Lower lobe of right lung (tissue), 2 donors: ENCODE results near the gene ZNF559. TPM values are rescaled to one million over a fixed set of nuclear protein-coding genes. Genes with fewer than 3 reads are reported as not detected.
A peak's percentile ranks its signal among the peaks of the same experiment; 100 is the strongest.
"Not testable (repeated sequence)": the region's sequence is repeated elsewhere in the genome, so short reads cannot be mapped to it uniquely, and the experiment has no call there.

Experiments used
- ATAC-seq, 2 donors: fragments of 200-7000 bp; cut with Tn5 transposase; one replicate each; pipeline ENCODE4 v1.9.1; 2020 to 2022; ENCODE audit warnings: mild to moderate bottlenecking in 2 of 2, moderate library complexity in 2 of 2
- DNase-seq: peaks from one replicate; pipeline ENCODE4 v3.0.0-alpha.2; 2020
- H3K27ac ChIP-seq: fragments of 200-600 bp; one replicate; pipeline ENCODE4 v1.8.0; 2022
- H3K27me3 ChIP-seq: fragments of 200-600 bp; one replicate; pipeline ENCODE4 v1.8.0; 2022; ENCODE audit warnings: low read depth
- H3K36me3 ChIP-seq: fragments of 200-600 bp; one replicate; pipeline ENCODE4 v1.8.0; 2022; ENCODE audit warnings: mild to moderate bottlenecking
- H3K4me1 ChIP-seq: fragments of 200-600 bp; one replicate; pipeline ENCODE4 v1.8.0; 2022
- H3K4me3 ChIP-seq: fragments of 200-600 bp; one replicate; pipeline ENCODE4 v1.8.0; 2022; ENCODE audit warnings: mild to moderate bottlenecking
- H3K9me3 ChIP-seq: fragments of 200-600 bp; one replicate; pipeline ENCODE4 v1.8.0; 2022
- CTCF ChIP-seq: fragments of 200-600 bp; IDR thresholded peaks from one replicate; pipeline ENCODE4 v1.8.0; 2022; ENCODE audit warnings: antibody characterized with exemption, mild to moderate bottlenecking
- intact Hi-C: fragments of 100-400 bp; cut with DNase I; formaldehyde crosslinking; loops from one replicate; pipeline ENCODE4 v1.11.0; 2022
- long read RNA-seq: library from polyadenylated mRNA; unstranded; transcript quantifications from one replicate; pipeline ENCODE4 v2.0.0, GENCODE V29; 2021
- total RNA-seq: library from RNA; stranded (reverse); fragmentation: NEBNext Ultra II Directional; extraction: Animal tissue kit (Norgen Biotek cat#: 25700); gene quantifications from one replicate; pipeline ENCODE4 v1.2.1, GENCODE V29; 2021
- donor health status: DM: no; HTN: yes; CAD: no; lungs with severe emphysema.

ZNF559 gene
- 20.2 TPM for total RNA-seq
- long read RNA-seq, partial matches to known transcripts, result 4 of 16 reads
- long read RNA-seq, other reads (novel, unspliced or antisense), result 7 of 16 reads

GRCh38 chr19:9323919-9324583 is at the start of gene ZNF559:
TSS of gene ZNF559 (plus strand) at chr19:9324179. CDS start at chr19:9338550, 14,371 bp downstream.
- H3K36me3 ChIP-seq, result no peaks in the 10 kb centered on the region
- peak within 1 kb of the TSS; percentile 87 for H3K4me3 ChIP-seq
- no peaks in the 10 kb centered on the region for H3K27me3 ChIP-seq
- H3K9me3 ChIP-seq, result peaks cover 44% of the 10 kb centered on the region
- ATAC-seq, result peak; percentile 99
- DNase-seq, result peak; percentile 94
- TF ChIP-seq CTCF, result peak; percentile 30
- H3K27ac ChIP-seq, result peak within 1 kb of the TSS; percentile 87
- peaks cover 11% of the 10 kb centered on the region for H3K4me1 ChIP-seq
- intact Hi-C loops, result no loop called here

- H3K4me1 ChIP-seq, DNase-seq, intact Hi-C loops, H3K27me3 ChIP-seq, H3K36me3 ChIP-seq, H3K27ac ChIP-seq, ATAC-seq, H3K4me3 ChIP-seq: not testable (repeated sequence)
- peaks cover 39% of the 10 kb centered on the region for H3K9me3 ChIP-seq
These were observed 40.5 kb upstream of the ZNF559 start for GRCh38 chr19:9283485-9283884.

- no peak for TF ChIP-seq CTCF
- intact Hi-C loops, result no loop called here
- no peaks in the 10 kb centered on the region for H3K36me3 ChIP-seq
These were observed 34.6 kb upstream of the ZNF559 start for GRCh38 chr19:9289231-9289884.

GRCh38 chr19:9295411-9295849 is 28.5 kb upstream of the ZNF559 start:
- Histone ChIP-seq H3K36me3 (peaks cover 47% of the 10 kb centered on the region), H3K9me3 (peaks cover 100% of the 10 kb centered on the region), H3K27ac (no peak overlapping the region), H3K27me3 (no peaks in the 10 kb centered on the region), H3K4me3 (no peak overlapping the region), H3K4me1 (no peaks in the 10 kb centered on the region)
- intact Hi-C loops, result loop anchor here (10.0 kb wide), 1 partner anchor 49 kb away; no protein-coding TSS in a partner anchor
- TF ChIP-seq CTCF, result no peak
- ATAC-seq, result no peak
- no peak for DNase-seq

More at GRCh38 chr19:9289231-9289884, 34.6 kb upstream of the ZNF559 start:
- no peaks in the 10 kb centered on the region for H3K27me3 ChIP-seq
- H3K9me3 ChIP-seq, result peaks cover 93% of the 10 kb centered on the region
- H3K27ac ChIP-seq, result no peak overlapping the region
- H3K4me3 ChIP-seq, result no peak overlapping the region
- no peaks in the 10 kb centered on the region for H3K4me1 ChIP-seq
- no peak for ATAC-seq
- DNase-seq, result no peak

- no peak for TF ChIP-seq CTCF
- no peaks in the 10 kb centered on the region for H3K27me3 ChIP-seq
- no peak for DNase-seq
- H3K4me3 ChIP-seq, result no peak overlapping the region
- ATAC-seq, result no peak
- peaks cover 100% of the 10 kb centered on the region for H3K9me3 ChIP-seq
- no peaks in the 10 kb centered on the region for H3K4me1 ChIP-seq
- intact Hi-C loops, result loop anchor here (10.0 kb wide), 1 partner anchor 48 kb away; no protein-coding TSS in a partner anchor
- H3K27ac ChIP-seq, result no peak overlapping the region
- peaks cover 56% of the 10 kb centered on the region for H3K36me3 ChIP-seq
These were observed 27.6 kb upstream of the ZNF559 start for GRCh38 chr19:9296336-9296735.

GRCh38 chr19:9306443-9306842 is 17.5 kb upstream of the ZNF559 start:
- no peak overlapping the region for H3K27ac ChIP-seq
- TF ChIP-seq CTCF, result no peak
- intact Hi-C loops, result no loop called here
- peaks cover 14% of the 10 kb centered on the region for H3K9me3 ChIP-seq
- H3K4me1 ChIP-seq, result peaks cover 19% of the 10 kb centered on the region
- no peaks in the 10 kb centered on the region for H3K27me3 ChIP-seq
- no peak for DNase-seq
- no peak for ATAC-seq
- H3K4me3 ChIP-seq, result no peak overlapping the region
- H3K36me3 ChIP-seq, result peaks cover 35% of the 10 kb centered on the region
